Panc1 (cell line): ENCODE measurements around the gene AP5Z1. TPM values are rescaled to one million over a fixed set of nuclear protein-coding genes. Genes with fewer than 3 reads are reported as not detected.

Experiments
- ATAC-seq: fragments of 200-7000 bp; cut with Tn5 transposase; 2 replicates; pipeline ENCODE4 v1.9.1; 2020; ENCODE audit warnings: mild to moderate bottlenecking, moderate library complexity
- BruUV-seq: library from RNA; stranded (reverse); fragments of 400-500 nt; replicated peaks from 2 replicates; lab custom pipeline; 2021; lab: Mats Ljungman, UMichigan
- CTCF ChIA-PET: fragments of 300-600 bp; sonication (Branson Sonifier 250); formaldehyde crosslinking; loops from one replicate; lab custom pipeline; 2022; ENCODE audit warnings: antibody characterized with exemption; lab: Charles Lee
- POLR2A ChIA-PET: fragments of 300-600 bp; sonication (Branson Sonifier 250); formaldehyde crosslinking; loops from one replicate; lab custom pipeline; 2022; ENCODE audit warnings: antibody characterized with exemption; lab: Charles Lee
- DNase-seq: peaks from one replicate; pipeline ENCODE4 v3.0.0-alpha.2; 2010; ENCODE audit warnings: low read depth, low spot score
- H3K27ac ChIP-seq: 2 replicates; pipeline ENCODE4 v1.5.1; 2011; ENCODE audit warnings: mild to moderate bottlenecking, low read length, inconsistent platforms
- H3K27me3 ChIP-seq: fragments of 200-500 bp; sonication (Bioruptor generic); 2 replicates; pipeline ENCODE4 v1.6.0; 2014; ENCODE audit warnings: low read length, inconsistent platforms; ENCODE audit not compliant: control insufficient read depth, insufficient read depth
- H3K36me3 ChIP-seq: fragments of 200-500 bp; sonication (Bioruptor generic); 2 replicates; pipeline ENCODE4 v1.5.1; 2014; ENCODE audit warnings: inconsistent platforms, mild to moderate bottlenecking, low read length, moderate library complexity; ENCODE audit not compliant: control insufficient read depth, insufficient read depth
- H3K4me1 ChIP-seq: 2 replicates; pipeline ENCODE4 v1.5.1; 2011; ENCODE audit warnings: inconsistent platforms, mild to moderate bottlenecking, low read length, moderate library complexity; ENCODE audit not compliant: control insufficient read depth, insufficient read depth
- H3K4me3 ChIP-seq, 2 experiments: 2 replicates each; pipeline ENCODE4 v1.5.1; 2011 to 2012; ENCODE audit warnings: low read depth in 2 of 2, low read length in 2 of 2, mild to moderate bottlenecking in 2 of 2, inconsistent platforms in 1 of 2, moderate library complexity in 1 of 2
- H3K9me3 ChIP-seq: fragments of 200-500 bp; sonication (Bioruptor generic); 2 replicates; pipeline ENCODE4 v1.5.1; 2014; ENCODE audit warnings: low read depth, mild to moderate bottlenecking, inconsistent platforms, low read length, moderate library complexity; ENCODE audit not compliant: control insufficient read depth, insufficient read depth
- POLR2AphosphoS5 ChIP-seq: IDR thresholded peaks from 2 replicates; pipeline ENCODE4 v1.6.1; 2012; ENCODE audit warnings: mild to moderate bottlenecking, low read depth, low read length, moderate library complexity
- SIN3A ChIP-seq: IDR thresholded peaks from 2 replicates; pipeline ENCODE4 v1.6.1; 2012; ENCODE audit warnings: low read depth, mild to moderate bottlenecking, low read length, moderate library complexity, borderline replicate concordance; ENCODE audit not compliant: insufficient read depth
- TCF7L2 ChIP-seq: IDR thresholded peaks from 2 replicates; pipeline ENCODE4 v1.6.1; 2011; ENCODE audit warnings: mild to moderate bottlenecking, low read depth, low read length, inconsistent platforms
- in situ Hi-C: cut with HindIII; loops from 2 replicates; pipeline ENCODE4 v1.10.0; 2016; ENCODE audit warnings: low sequenced_read_pairs, low pct_unique_long_range_greater_than_20kb
- intact Hi-C: fragments of 100-400 bp; cut with micrococcal nuclease; formaldehyde crosslinking; loops from one replicate; pipeline ENCODE4 v1.10.0; 2022; ENCODE audit not compliant: unreplicated experiment
- total RNA-seq: library from RNA; stranded (reverse); gene quantifications from one replicate; pipeline ENCODE4 v1.2.1, GENCODE V29; 2021; ENCODE audit not compliant: unreplicated experiment
- TF ChIP-seq, protein P1 (sequence below): fragments of 450-650 bp; IDR thresholded peaks from 2 replicates; pipeline ENCODE4 v1.5.1; 2017; ENCODE audit warnings: mild to moderate bottlenecking
- TF ChIP-seq, protein P2 (sequence below), 2 experiments: IDR thresholded peaks; 2 replicates each; pipeline ENCODE4 v1.6.1; 2011 to 2012; ENCODE audit warnings: low read depth in 2 of 2, control low read depth in 1 of 2, low read length in 1 of 2, mild to moderate bottlenecking in 1 of 2, moderate library complexity in 1 of 2; ENCODE audit not compliant: insufficient read depth in 1 of 2

AP5Z1 gene
- total RNA-seq, 1 experiment from 2014 or later: 100.0 TPM

DNA sequence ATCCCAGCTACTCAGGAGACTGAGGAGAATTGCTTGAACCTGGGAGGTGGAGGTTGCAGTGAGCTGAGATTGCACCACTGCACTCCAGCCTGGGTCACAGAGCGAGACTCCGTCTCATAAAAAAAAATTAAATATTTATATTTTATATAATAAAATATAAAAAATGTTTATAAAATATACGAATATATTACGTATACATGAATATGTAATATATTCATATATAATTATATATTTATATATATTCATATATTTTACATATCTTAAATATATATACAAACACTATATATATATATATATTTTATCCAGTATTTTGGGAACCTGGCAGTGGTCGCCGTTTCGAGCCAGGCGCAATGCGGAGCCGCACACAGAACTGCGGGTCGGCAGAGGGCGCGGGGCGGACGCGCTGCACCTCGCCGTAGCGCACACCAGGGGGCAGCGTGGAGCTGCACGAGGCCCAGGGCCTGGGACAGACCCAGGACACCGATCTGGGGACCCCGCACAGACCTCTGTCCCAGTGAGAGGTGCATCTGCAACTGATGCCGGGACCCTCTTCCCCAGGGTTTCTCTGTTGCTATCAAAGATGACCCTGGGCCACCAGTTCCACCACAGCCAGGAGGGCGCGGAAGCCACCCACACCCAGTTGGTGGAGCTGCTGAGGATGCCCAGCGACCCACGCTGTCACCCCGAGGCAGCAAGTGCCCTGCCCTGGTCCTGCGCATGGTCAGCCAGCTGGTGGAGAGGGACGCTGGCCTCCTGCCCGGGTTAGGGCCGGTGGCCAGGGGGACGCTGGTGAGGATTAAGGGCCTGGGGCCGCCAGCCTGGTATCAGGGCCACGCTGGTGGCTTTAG is 22.7 kb downstream of the AP5Z1 start:
- POLR2A ChIA-PET: no interaction called here
- intact Hi-C loops: loop anchor here (2.0 kb wide), 1 partner anchor 287 kb away; no protein-coding TSS in a partner anchor
- BruUV-seq: no TSS peak
- in situ Hi-C loops: no loop called here
- Histone ChIP-seq H3K36me3 (no peaks in the 10 kb centered on the region), H3K27me3 (no peaks in the 10 kb centered on the region), H3K4me3 (no peak overlapping the region; a peak in 1 of 4 replicates), H3K27ac (no peak overlapping the region), H3K9me3 (no peaks in the 10 kb centered on the region), H3K4me1 (peaks cover 7% of the 10 kb centered on the region; the same call in 1 of the 2 replicates)
- DNase-seq (peak; percentile 38), ATAC-seq (peak; percentile 79)
- CTCF ChIA-PET: interaction anchor here (0.7 to 1.3 kb wide), 10 partner anchors 10 to 702 kb away, joined by 3 to 7 read pairs (median 3); no protein-coding TSS in a partner anchor
- TF ChIP-seq TCF7L2 (no peak), POLR2AphosphoS5 (no peak), SIN3A (no peak)
- TF ChIP-seq, protein P1, sequence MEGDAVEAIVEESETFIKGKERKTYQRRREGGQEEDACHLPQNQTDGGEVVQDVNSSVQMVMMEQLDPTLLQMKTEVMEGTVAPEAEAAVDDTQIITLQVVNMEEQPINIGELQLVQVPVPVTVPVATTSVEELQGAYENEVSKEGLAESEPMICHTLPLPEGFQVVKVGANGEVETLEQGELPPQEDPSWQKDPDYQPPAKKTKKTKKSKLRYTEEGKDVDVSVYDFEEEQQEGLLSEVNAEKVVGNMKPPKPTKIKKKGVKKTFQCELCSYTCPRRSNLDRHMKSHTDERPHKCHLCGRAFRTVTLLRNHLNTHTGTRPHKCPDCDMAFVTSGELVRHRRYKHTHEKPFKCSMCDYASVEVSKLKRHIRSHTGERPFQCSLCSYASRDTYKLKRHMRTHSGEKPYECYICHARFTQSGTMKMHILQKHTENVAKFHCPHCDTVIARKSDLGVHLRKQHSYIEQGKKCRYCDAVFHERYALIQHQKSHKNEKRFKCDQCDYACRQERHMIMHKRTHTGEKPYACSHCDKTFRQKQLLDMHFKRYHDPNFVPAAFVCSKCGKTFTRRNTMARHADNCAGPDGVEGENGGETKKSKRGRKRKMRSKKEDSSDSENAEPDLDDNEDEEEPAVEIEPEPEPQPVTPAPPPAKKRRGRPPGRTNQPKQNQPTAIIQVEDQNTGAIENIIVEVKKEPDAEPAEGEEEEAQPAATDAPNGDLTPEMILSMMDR: peak; percentile 98
- TF ChIP-seq, protein P2, sequence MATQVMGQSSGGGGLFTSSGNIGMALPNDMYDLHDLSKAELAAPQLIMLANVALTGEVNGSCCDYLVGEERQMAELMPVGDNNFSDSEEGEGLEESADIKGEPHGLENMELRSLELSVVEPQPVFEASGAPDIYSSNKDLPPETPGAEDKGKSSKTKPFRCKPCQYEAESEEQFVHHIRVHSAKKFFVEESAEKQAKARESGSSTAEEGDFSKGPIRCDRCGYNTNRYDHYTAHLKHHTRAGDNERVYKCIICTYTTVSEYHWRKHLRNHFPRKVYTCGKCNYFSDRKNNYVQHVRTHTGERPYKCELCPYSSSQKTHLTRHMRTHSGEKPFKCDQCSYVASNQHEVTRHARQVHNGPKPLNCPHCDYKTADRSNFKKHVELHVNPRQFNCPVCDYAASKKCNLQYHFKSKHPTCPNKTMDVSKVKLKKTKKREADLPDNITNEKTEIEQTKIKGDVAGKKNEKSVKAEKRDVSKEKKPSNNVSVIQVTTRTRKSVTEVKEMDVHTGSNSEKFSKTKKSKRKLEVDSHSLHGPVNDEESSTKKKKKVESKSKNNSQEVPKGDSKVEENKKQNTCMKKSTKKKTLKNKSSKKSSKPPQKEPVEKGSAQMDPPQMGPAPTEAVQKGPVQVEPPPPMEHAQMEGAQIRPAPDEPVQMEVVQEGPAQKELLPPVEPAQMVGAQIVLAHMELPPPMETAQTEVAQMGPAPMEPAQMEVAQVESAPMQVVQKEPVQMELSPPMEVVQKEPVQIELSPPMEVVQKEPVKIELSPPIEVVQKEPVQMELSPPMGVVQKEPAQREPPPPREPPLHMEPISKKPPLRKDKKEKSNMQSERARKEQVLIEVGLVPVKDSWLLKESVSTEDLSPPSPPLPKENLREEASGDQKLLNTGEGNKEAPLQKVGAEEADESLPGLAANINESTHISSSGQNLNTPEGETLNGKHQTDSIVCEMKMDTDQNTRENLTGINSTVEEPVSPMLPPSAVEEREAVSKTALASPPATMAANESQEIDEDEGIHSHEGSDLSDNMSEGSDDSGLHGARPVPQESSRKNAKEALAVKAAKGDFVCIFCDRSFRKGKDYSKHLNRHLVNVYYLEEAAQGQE (IDR thresholded peaks at IDR 0.05; ENCODE audit: insufficient read depth in 1 of 2, low read depth in 2 of 2, low read length in 1 of 2): no peak

DNA sequence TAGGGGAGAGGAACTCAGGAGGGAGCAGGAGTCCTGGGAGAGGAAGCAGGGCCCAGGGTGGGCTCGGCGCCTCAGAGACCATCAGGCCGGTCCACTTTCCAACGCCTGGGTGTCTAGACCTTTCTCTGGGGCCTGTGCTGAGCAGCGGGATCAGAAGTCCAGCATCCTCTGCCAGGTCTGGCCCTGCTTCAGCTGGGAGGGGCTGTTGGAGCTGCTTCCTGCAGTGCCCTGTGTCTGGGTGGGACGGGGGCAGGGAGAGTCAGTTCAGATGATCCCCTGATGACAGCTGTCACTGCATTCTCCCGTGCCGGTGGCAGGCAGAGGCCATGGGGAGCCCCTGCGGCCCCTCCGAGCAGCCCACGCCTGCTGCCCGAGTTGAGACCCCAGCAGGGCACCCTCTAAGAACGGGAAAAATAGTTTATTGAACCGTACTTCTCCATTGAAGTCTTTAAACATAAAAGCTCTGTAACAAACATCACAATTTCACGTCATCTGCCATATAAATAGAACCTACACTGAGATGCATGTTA is 23.3 kb downstream of the AP5Z1 start:
- no TSS peak for BruUV-seq
- TF ChIP-seq, protein P1: no peak
- TF ChIP-seq SIN3A: no peak
- H3K27ac ChIP-seq: no peak overlapping the region
- intact Hi-C loops (loop anchor here (2.0 kb wide), 1 partner anchor 286 kb away; no protein-coding TSS in a partner anchor), in situ Hi-C loops (no loop called here)
- H3K27me3 ChIP-seq: no peaks in the 10 kb centered on the region
- DNase-seq (no peak), ATAC-seq (peak; percentile 22)
- no peak overlapping the region for H3K4me3 ChIP-seq
- no peaks in the 10 kb centered on the region for H3K9me3 ChIP-seq
- no peaks in the 10 kb centered on the region for H3K36me3 ChIP-seq
- peaks cover 9% of the 10 kb centered on the region for H3K4me1 ChIP-seq
- CTCF ChIA-PET: interaction anchor here (0.6 to 1.3 kb wide), 11 partner anchors 9 to 702 kb away, joined by 3 to 7 read pairs (median 3); no protein-coding TSS in a partner anchor
- POLR2A ChIA-PET: no interaction called here
